ENCODE results near the gene SYT5. TPM values are rescaled to one million over a fixed set of nuclear protein-coding genes. Genes with fewer than 3 reads are reported as not detected.
"Not testable (repeated sequence)": the region's sequence is repeated elsewhere in the genome, so short reads cannot be mapped to it uniquely, and the experiment has no call there.

SYT5 gene
- total RNA-seq, 1 experiment from 2014 or later: not detected

DNA sequence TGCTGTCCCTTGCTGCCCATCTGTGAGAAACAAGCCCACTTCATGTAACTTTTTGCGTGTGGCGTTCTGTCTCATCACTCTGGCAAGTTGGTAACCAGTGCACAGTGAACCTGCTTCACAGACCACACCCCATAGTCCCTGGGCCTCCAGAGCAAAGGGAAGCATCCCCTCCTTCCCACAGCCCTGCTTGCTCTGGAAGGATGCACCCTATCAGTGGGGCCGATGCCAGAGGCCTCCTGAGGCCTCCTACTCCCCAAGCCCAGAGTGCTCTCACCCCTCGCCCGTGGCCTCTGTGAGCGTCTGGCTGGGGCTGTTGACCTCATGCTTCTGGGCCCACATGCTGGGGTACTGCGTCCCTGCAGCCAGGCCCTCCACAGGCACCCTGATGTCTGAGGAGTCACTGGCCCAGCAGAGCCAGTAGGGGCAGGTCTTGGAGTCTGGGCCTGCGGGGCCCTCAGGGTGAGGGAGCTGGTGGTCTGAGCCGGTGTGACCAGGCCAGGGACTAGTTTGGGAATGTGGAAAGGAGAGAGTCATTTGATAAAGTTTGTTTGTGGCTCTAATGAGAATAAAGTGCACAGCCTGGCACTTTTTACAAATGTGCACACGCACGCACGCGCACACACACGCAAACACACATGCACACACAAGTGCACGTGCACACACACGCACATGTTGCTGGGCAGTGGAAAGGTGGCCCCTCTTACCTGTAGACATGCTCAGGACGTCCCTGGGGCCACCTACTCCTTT is 43.4 kb upstream of the SYT5 start:
- no peaks in the 10 kb centered on the region for H3K4me1 ChIP-seq (replicated peaks)

DNA sequence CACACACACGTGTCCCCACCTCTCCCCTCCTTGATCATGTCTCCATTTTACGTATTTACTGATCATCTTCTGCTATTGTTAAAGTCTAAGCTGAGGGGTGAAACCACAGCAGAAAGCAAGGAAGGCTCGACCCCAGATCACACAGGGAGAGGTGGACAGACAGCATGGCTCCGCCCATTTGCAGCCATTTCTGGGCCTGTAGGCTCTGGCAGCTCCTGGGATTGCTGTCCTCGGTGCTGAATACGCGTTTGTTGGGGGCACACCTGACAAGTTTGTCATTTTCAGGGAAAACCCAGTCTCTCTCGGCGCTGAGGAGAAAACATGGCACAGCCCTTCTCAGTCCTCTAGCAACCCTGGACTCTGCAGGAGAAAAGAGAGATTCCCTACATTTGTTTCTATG is 40.4 kb upstream of the SYT5 start:
- Histone ChIP-seq H3K9me3 (replicated peaks) (no peaks in the 10 kb centered on the region), H3K36me3 (no peaks in the 10 kb centered on the region), H3K27me3 (replicated peaks) (no peaks in the 10 kb centered on the region), H3K27ac (no peak overlapping the region), H3K4me3 (no peak overlapping the region), H3K4me1 (replicated peaks) (peaks cover 17% of the 10 kb centered on the region)
- DNase-seq (ENCODE audit: low read depth in 1 of 2, low spot score in 2 of 2): no peak

More for the DNA sequence above, 43.4 kb upstream of the SYT5 start:
- H3K36me3 ChIP-seq: peaks cover 14% of the 10 kb centered on the region
- peak in 1 of 2 experiments; percentile 35 for DNase-seq (ENCODE audit: low read depth in 1 of 2, low spot score in 2 of 2)
- no peaks in the 10 kb centered on the region for H3K9me3 ChIP-seq (replicated peaks)
- H3K27ac ChIP-seq: no peak overlapping the region
- H3K27me3 ChIP-seq (replicated peaks): no peaks in the 10 kb centered on the region
- H3K4me3 ChIP-seq: no peak overlapping the region

DNA sequence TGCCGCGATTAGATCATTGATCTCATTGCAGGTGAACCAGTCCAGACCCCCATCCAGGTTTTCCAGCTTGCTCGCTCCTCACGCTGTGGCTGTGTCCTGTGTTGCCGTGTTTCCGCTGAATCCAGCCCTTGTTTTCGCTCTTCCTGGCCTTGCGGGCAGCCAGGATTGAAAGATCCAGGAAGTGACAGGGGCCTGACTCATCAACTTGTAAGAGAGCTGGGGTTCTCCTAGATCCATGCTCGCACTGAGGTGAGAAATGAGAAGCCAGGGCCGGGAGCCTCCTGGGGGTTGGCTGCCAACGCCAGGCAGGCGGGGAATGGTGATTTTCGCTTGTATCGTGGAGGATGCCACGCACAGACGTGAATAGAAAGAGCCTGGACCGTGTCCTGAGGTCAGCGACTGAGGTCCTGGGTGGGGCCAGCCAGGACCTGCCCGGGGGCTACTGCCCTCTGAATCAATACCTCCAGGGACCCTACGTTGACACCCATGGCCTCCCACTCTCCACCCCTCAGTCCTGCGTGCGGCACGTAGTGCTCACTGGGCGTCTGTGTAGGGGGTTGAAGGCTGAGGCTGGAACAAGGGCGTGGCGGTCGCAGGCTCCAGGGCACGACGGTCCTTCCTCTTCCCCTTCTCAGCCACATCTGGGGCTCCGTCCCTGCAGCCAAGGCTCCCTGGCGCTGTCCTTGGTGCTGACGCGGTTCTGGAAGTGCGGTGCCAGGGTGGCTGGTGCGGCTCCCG is 36.5 kb upstream of the SYT5 start:
- Histone ChIP-seq H3K4me1 (replicated peaks) (peaks cover 17% of the 10 kb centered on the region), H3K36me3 (no peaks in the 10 kb centered on the region), H3K27ac (peak overlapping the region; percentile 57), H3K4me3 (peak overlapping the region; percentile 38), H3K27me3 (replicated peaks) (no peaks in the 10 kb centered on the region), H3K9me3 (replicated peaks) (no peaks in the 10 kb centered on the region)
- peak; percentile 92 to 97 for DNase-seq (ENCODE audit: low read depth in 1 of 2, low spot score in 2 of 2)

DNA sequence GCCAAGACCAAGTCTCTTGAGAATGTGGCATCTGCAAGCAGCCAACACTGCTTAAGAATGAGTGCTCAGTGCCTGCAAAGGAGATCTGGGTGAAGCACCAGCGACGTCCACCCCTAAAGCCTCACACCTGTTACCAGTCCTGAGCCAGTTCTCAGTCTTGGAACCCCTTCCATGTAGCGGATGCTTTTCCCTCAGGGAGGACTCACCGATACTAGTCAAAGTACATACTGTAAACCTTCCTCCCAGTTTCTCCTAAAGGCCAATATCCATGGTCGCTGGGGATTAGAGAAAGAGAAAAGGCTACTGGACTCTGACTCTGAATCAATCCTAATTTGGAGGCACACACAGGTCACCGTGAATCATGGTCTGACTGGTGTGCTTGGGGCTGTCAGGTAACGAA is 33.5 kb upstream of the SYT5 start:
- Histone ChIP-seq H3K36me3 (no peaks in the 10 kb centered on the region), H3K9me3 (replicated peaks) (no peaks in the 10 kb centered on the region), H3K4me1 (replicated peaks) (peaks cover 41% of the 10 kb centered on the region), H3K27ac (no peak overlapping the region), H3K27me3 (replicated peaks) (no peaks in the 10 kb centered on the region), H3K4me3 (no peak overlapping the region)
- no peak for DNase-seq (ENCODE audit: low read depth in 1 of 2, low spot score in 2 of 2)

DNA sequence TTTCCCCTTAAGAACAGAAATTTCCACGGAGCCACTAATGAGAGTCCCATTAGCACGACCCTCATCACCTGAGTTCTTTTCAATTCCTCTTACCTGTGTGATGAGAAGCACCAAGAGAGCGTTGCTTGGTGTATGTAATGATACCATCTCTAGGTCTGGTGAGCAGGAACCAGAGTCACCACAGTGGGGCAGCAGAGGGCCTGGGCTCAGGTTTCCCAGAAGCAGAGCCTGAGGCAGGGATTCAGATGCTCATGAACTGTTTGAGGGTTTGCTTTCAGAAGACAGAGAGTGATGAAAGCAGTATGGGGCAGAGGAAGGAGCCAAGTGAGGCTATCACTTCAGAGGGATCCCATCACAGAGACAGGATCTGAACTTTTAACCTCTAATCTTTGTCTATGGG is 32.4 kb upstream of the SYT5 start:
- H3K4me1 ChIP-seq (replicated peaks): peaks cover 38% of the 10 kb centered on the region
- no peak overlapping the region for H3K4me3 ChIP-seq
- H3K36me3 ChIP-seq: no peaks in the 10 kb centered on the region
- no peak overlapping the region for H3K27ac ChIP-seq
- DNase-seq (ENCODE audit: low read depth in 1 of 2, low spot score in 2 of 2): peak; percentile 54 to 73
- H3K9me3 ChIP-seq (replicated peaks): no peaks in the 10 kb centered on the region
- no peaks in the 10 kb centered on the region for H3K27me3 ChIP-seq (replicated peaks)

DNA sequence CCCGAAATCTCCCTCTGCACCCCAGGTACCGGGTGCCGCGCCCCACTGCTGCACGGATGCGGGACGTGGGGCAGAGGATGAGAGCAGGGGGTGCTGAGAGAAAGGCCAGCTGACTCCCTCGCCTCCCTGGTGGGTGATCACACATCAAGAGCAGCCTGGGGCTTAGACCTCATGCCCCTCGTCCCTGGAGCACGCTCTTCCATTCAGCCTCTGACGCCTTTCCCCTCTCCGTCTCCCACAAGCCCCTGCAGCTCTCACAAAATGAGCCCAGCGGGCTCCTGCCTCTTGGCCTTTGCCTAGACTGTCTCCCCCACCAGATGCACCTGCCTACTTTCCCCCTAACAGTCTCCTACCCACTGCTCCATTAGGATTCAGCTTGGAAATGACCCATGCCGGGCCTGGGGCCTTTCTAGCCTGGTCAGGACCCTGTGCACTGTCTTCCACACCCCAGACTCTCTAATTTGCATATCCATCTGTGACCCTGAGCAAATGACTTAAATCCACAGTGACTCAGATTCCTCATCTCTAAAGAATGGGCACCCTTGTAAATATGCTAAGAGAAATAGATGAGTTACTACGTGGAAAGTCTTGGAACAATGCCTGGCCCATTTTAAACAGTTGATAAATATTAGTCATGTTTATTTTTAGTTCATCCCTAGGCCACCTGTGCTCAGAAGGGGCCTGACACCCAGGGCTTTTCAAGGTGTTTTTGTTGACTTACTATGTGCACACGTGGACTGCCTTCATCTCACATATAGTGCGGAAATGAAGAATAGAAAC is 29.8 kb upstream of the SYT5 start:
- no peaks in the 10 kb centered on the region for H3K27me3 ChIP-seq (replicated peaks)

DNA sequence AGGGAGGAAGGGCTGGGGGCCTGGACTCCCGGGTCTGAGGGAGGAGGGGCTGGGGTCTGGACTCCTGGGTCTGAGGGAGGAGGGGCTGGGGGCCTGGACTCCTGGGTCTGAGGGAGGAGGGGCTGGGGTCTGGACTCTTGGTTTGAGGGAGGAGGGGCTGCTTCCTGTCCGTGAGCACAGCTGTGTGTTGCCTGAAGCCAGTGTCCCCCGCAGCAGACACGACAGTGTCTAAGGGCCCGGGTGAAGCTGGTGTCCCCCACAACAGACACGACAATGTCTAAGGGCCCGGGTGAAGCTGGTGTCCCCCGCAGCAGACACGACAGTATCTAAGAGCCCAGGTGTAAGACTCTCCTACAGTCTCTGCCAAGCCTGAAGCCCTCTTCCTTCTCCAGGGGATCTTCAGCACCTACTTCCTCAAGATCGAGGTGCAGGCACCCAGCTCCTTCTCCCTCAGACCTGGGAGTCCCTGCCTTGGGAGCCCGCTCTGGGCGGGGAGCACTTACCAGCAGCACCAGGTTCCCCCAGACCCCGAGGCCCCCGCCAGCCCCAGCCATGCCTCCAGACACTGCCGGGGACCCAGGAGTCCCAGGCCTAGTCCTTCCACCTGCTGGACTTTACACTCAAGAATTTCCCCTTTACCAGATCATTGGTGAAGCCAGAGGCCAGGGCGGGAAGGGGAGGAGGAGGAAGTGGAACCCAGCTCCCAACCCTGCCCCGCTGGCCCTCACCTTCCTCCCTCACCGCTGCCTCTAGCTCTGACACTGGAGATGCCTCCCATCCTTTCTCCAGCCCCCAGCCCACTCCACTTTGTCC is 29.0 kb upstream of the SYT5 start, which contains the start of gene PTPRH:
Gene PTPRH (minus strand): TSS at position 622 of the 813 bp plus-strand sequence. CDS start 68 bp downstream, at position 554.
- H3K4me1 ChIP-seq (replicated peaks): peaks cover 33% of the 10 kb centered on the region
- H3K27me3 ChIP-seq (replicated peaks): no peaks in the 10 kb centered on the region
- no peaks in the 10 kb centered on the region for H3K36me3 ChIP-seq
- no peak within 1 kb of the TSS for H3K4me3 ChIP-seq
- H3K27ac ChIP-seq: peak within 1 kb of the TSS; percentile 31
- DNase-seq (ENCODE audit: low read depth in 1 of 2, low spot score in 2 of 2): no peak
- H3K9me3 ChIP-seq (replicated peaks): no peaks in the 10 kb centered on the region

More for the DNA sequence above, 29.8 kb upstream of the SYT5 start:
- no peaks in the 10 kb centered on the region for H3K36me3 ChIP-seq
- H3K4me1 ChIP-seq (replicated peaks): peaks cover 33% of the 10 kb centered on the region
- no peaks in the 10 kb centered on the region for H3K9me3 ChIP-seq (replicated peaks)
- peak overlapping the region; percentile 31 for H3K27ac ChIP-seq
- no peak overlapping the region for H3K4me3 ChIP-seq
- DNase-seq (ENCODE audit: low read depth in 1 of 2, low spot score in 2 of 2): peak in 1 of 2 experiments; percentile 77

DNA sequence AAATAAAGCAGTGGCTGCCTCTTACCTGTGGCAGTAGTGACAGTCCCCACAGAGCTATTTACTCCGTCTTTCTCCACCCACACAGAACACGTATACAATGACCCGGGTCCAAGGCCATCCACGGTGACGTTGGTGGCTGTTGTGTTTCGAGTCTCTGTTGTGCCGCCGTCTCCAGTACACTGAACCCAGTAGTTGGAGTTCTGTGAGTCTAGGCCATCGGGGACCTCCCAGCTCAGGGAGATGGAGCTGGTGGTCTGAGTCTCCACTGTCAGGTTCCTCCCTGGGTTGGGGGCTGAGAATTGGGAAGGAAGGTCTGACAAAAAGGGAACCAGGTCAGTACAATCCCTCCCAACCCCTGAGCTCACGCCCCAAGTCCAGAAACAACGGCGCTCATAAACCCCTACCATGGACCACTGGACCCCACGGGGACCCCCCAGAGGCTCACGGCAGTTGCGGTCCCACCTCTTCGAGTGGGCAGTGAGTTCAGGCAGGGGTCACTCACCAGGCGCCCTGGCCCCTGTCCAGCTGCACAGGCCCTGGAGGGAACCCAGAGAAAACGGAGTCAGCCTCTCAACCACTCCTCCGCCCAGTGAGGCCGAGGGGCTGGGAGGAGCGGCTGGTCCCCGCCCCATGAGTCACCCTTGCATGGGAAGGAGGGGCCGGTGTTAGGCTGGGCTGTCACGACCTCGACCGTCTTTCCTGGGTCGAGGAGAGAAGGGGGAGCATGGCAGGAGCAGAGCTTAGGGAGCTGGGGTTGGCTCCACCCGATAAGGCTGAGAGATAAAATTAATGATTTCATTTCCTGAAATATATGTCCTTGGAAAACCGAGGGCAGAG is 26.8 kb upstream of the SYT5 start:
- peak; percentile 88 to 93 for DNase-seq (ENCODE audit: low read depth in 1 of 2, low spot score in 2 of 2)
- Histone ChIP-seq H3K27me3 (replicated peaks) (no peaks in the 10 kb centered on the region), H3K36me3 (no peaks in the 10 kb centered on the region), H3K9me3 (replicated peaks) (no peaks in the 10 kb centered on the region), H3K4me3 (peak overlapping the region; percentile 15), H3K27ac (no peak overlapping the region), H3K4me1 (replicated peaks) (peaks cover 33% of the 10 kb centered on the region)

DNA sequence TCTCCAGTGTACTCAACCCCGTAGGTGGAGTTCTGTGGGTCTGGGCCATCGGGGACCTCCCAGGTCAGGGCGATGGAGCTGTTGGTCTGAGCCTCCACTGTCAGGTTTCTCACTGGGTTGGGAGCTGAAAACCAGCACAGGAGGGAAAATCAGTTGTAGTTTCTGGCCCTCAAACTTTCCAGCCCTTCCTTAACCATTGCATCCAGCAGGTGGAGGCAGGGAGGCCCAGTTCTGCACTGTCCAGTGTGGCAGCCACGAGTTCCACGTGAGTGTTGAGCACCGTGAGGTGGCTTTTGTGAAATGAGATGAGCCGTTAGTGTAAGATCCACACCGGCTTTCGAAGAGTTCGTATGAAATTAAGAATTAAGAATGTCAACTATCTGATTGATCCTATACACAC is 22.1 kb upstream of the SYT5 start:
- H3K4me3 ChIP-seq; H3K36me3 ChIP-seq; H3K27me3 ChIP-seq (replicated peaks); DNase-seq (ENCODE audit: low read depth in 1 of 2, low spot score in 2 of 2); H3K27ac ChIP-seq; H3K9me3 ChIP-seq (replicated peaks); H3K4me1 ChIP-seq (replicated peaks): not testable (repeated sequence)

DNA sequence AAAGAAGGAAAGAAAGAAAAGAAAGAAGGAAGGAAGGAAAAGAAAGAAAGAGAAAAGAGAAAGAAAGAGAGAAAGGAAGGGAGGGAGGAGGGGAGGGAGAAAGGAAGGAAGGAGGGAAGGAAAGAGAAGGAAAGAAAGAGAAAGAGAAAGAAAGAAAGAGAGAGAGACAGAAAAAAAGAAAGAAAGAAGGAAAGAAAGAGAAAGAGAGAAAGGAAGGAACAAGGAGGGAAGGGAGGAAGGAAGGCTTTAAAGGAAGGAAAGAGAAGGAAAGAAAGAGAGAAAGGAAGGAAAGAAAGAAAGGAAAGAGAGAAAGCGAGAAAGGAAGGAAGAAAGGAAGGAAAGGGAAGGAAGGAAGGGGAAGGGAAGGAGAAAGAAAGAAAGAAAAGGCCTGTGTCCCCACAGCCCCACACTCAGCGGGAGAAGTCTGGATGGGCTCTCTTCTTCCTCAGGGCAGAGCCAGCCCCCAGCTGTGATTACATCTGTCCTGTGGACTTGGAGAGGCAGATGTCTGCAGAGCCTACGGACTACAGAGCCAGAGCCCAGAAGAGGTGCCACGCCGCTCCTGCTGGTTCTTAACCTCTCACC is 19.6 kb upstream of the SYT5 start:
- Histone ChIP-seq H3K4me1 (replicated peaks) (no peaks in the 10 kb centered on the region; the same call in 1 of the 2 replicates), H3K27me3 (replicated peaks) (no peaks in the 10 kb centered on the region), H3K36me3 (no peaks in the 10 kb centered on the region), H3K27ac (no peak overlapping the region), H3K4me3 (no peak overlapping the region), H3K9me3 (replicated peaks) (no peaks in the 10 kb centered on the region)
- DNase-seq (ENCODE audit: low read depth in 1 of 2, low spot score in 2 of 2): no peak

DNA sequence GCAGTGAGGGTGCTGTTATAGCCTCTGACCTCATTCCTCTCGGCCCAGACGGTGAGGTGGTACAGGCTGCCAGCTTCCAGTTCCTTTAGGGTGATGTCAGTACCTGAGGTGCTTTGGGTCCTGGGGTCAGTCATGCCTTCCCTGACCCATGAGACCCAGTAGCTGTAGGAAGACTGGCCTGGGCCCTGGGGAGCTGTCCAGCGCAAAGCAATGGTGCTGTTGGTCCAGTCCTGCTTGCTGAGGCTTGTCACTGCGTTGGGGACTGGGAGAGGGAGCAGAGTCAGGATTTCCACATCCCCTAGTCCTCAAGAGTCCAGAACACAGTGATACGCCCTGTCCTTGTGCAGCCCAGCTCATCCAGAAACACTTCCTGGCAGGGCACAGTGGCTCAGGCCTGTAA is 18.6 kb upstream of the SYT5 start:
- Histone ChIP-seq H3K36me3 (no peaks in the 10 kb centered on the region), H3K27ac (no peak overlapping the region), H3K9me3 (replicated peaks) (no peaks in the 10 kb centered on the region), H3K4me3 (no peak overlapping the region), H3K4me1 (replicated peaks) (no peaks in the 10 kb centered on the region; the same call in 1 of the 2 replicates), H3K27me3 (replicated peaks) (no peaks in the 10 kb centered on the region)
- DNase-seq (ENCODE audit: low read depth in 1 of 2, low spot score in 2 of 2): no peak

DNA sequence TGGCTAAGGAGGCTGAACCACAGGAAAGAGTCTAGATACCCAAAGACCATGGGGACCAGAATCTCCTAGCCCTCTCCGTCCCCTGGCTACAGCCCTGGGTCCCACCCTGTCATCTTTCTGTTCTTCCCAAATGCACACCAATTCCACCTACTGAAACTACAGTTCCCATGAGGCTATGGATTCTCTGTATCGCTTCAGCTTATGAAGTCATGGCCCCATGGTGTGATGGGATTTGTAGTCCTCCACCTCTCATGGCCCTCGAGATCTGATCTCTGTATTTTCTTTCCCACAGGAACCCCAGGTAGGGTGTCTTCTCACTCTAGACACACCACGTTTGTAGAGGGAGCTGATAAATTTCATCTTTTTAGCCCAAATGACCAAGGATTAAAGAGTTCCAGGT is 17.4 kb upstream of the SYT5 start:
- H3K9me3 ChIP-seq (replicated peaks): no peaks in the 10 kb centered on the region
- H3K27ac ChIP-seq: no peak overlapping the region
- no peak for DNase-seq (ENCODE audit: low read depth in 1 of 2, low spot score in 2 of 2)
- H3K36me3 ChIP-seq: no peaks in the 10 kb centered on the region
- H3K27me3 ChIP-seq (replicated peaks): no peaks in the 10 kb centered on the region
- H3K4me1 ChIP-seq (replicated peaks): no peaks in the 10 kb centered on the region; the same call in 1 of the 2 replicates
- no peak overlapping the region for H3K4me3 ChIP-seq

Measured in SJSA1 (cell line).